ENCODE results near the gene CYP4F8. TPM values are rescaled to one million over a fixed set of nuclear protein-coding genes. Genes with fewer than 3 reads are reported as not detected.

The CYP4F8 gene
- total RNA-seq, 1 experiment from 2014 or later = not detected

DNA sequence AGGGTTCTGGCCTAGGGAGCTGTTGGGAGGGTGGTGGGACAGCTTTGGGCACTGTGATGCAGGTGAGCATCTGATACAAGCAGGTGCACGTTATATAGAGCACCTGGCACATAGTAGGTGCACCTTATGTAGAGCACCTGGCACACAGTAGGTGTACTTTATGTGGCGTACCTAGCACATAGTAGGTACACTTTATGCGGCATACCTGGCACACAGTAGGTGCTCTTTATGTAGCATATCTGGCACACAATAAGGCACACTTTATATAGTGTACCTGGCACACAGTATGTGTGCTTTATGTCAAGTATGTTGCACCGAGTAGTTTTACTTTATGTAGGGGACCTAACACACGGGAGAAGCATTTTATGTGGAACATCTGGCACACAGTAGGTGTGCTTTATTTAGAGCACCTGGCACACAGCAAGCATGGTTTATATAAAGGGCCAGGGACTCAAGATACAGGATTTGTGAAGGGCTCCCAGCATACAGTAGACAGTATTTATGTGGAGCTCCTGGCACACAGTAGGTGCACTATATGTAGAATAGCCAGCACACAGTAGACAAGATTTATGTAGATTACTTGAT is 56.3 kb downstream of the CYP4F8 start:
- no CpG with 5 or more reads among the region's 5 CpGs for WGBS (ENCODE audit: extremely low coverage, insufficient read length, low lambda C conversion rate)
- no peaks in the 10 kb centered on the region for H3K4me1 Mint-ChIP-seq

More for the DNA sequence above, 56.3 kb downstream of the CYP4F8 start:
- H3K9me3 Mint-ChIP-seq = peaks cover 50 to 54% of the 10 kb centered on the region in 2 experiments
- H2AK5ac ChIP-seq (ENCODE audit: insufficient read length, low read length) = no peak overlapping the region
- no peaks in the 10 kb centered on the region for H3K27me3 ChIP-seq (ENCODE audit: insufficient read depth, low read length)
- H3T11ph ChIP-seq (ENCODE audit: low read length) = no peak overlapping the region
- H4K8ac ChIP-seq (replicated peaks; ENCODE audit: insufficient read length, low read depth, low read length) = no peak overlapping the region
- H3K4ac ChIP-seq (ENCODE audit: low read depth, low read length) = no peak overlapping the region
- no peak overlapping the region for H3K14ac ChIP-seq (ENCODE audit: insufficient read depth, low read length)
- no peak overlapping the region for H3K27ac Mint-ChIP-seq
- H2AFZ ChIP-seq (ENCODE audit: low read length) = no peak overlapping the region
- no peak overlapping the region for H4K5ac ChIP-seq (ENCODE audit: insufficient read length, low read depth, low read length)
- no peaks in the 10 kb centered on the region for H3K79me1 ChIP-seq (ENCODE audit: insufficient read depth, low read depth, low read length, poor library complexity, severe bottlenecking)
- no peak for TF ChIP-seq CTCF (conservative IDR thresholded peaks at IDR 0.05)
- no peak overlapping the region for H2BK15ac ChIP-seq (ENCODE audit: low read depth, low read length)
- no peak overlapping the region for H2BK5ac ChIP-seq (ENCODE audit: insufficient read length, low read length)
- H3K9ac ChIP-seq (ENCODE audit: extremely low read depth, insufficient read length, low read length) = no peak overlapping the region
- peaks cover 1% of the 10 kb centered on the region for H3K27me3 Mint-ChIP-seq (ENCODE audit: low read depth)
- no peak overlapping the region for H3K23ac ChIP-seq (ENCODE audit: insufficient read length, low read depth, low read length)
- no peak overlapping the region for H3K18ac ChIP-seq (ENCODE audit: insufficient read length, low read depth, low read length)
- H3K9me3 ChIP-seq (ENCODE audit: control insufficient read depth, low read depth, low read length) = peaks cover 92% of the 10 kb centered on the region
- no peaks in the 10 kb centered on the region for H3K4me1 ChIP-seq (ENCODE audit: insufficient read depth, low read length)
- no peak for DNase-seq
- H3K4me2 ChIP-seq (ENCODE audit: insufficient read depth, insufficient read length, low read length) = no peak overlapping the region
- no peak overlapping the region for H2BK20ac ChIP-seq (ENCODE audit: low read depth, low read length, poor library complexity, severe bottlenecking)
- peaks cover 9 to 14% (median 10%) of the 10 kb centered on the region in 3 experiments; a peak in 6 of 7 replicates for H3K36me3 Mint-ChIP-seq (ENCODE audit: insufficient read depth in 1 of 3, low read depth in 3 of 3)
- H3K27ac ChIP-seq (ENCODE audit: insufficient read length, low read depth, low read length) = no peak overlapping the region
- H2BK120ac ChIP-seq (ENCODE audit: low read depth, low read length, poor library complexity, severe bottlenecking) = no peak overlapping the region
- H3K56ac ChIP-seq (ENCODE audit: insufficient read length, low read depth, low read length) = no peak overlapping the region
- H4K91ac ChIP-seq (ENCODE audit: insufficient read length, low read depth, low read length) = no peak overlapping the region
- no peak overlapping the region for H2BK12ac ChIP-seq (ENCODE audit: insufficient read length, low read depth, low read length)
- no peaks in the 10 kb centered on the region for H3K23me2 ChIP-seq (ENCODE audit: insufficient read length, low read depth, low read length, poor library complexity, severe bottlenecking)
- H4K20me1 ChIP-seq (ENCODE audit: control insufficient read depth, insufficient read depth, insufficient read length) = no peaks in the 10 kb centered on the region
- H3K79me2 ChIP-seq (ENCODE audit: insufficient read depth, low read length) = no peaks in the 10 kb centered on the region
- no peak overlapping the region for H3K4me3 Mint-ChIP-seq

Measured in H9 (cell line).